Measurements from ENCODE around the gene HIPK1.
"Not testable (repeated sequence)": the region's sequence is repeated elsewhere in the genome, so short reads cannot be mapped to it uniquely, and the experiment has no call there.

HIPK1 gene

GRCh38 chr1:113945329-113945728, 16.2 kb downstream of the HIPK1 start:
- no peak for DNase-seq

GRCh38 chr1:113946112-113946511, 17.0 kb downstream of the HIPK1 start:
- no peak for DNase-seq

GRCh38 chr1:113946678-113947387, 17.7 kb downstream of the HIPK1 start:
- DNase-seq = no peak

- no peak for DNase-seq
Measured at GRCh38 chr1:113947388-113948107, 18.4 kb downstream of the HIPK1 start.

GRCh38 chr1:113948151-113948550, 19.0 kb downstream of the HIPK1 start:
- DNase-seq = not testable (repeated sequence)

GRCh38 chr1:113949007-113949406, 19.9 kb downstream of the HIPK1 start:
- no peak for DNase-seq

GRCh38 chr1:113950908-113951307, 21.8 kb downstream of the HIPK1 start:
- DNase-seq = no peak

GRCh38 chr1:113951719-113952118, 22.6 kb downstream of the HIPK1 start:
- no peak for DNase-seq

GRCh38 chr1:113957984-113958383, 28.9 kb downstream of the HIPK1 start:
- no peak for DNase-seq

GRCh38 chr1:113958691-113959090, 29.6 kb downstream of the HIPK1 start:
- no peak for DNase-seq

GRCh38 chr1:113963281-113963906, 34.3 kb downstream of the HIPK1 start:
- no peak for DNase-seq

GRCh38 chr1:113965703-113966412, 36.7 kb downstream of the HIPK1 start:
- no peak for DNase-seq

GRCh38 chr1:113972954-113973353, 43.8 kb downstream of the HIPK1 start:
- DNase-seq = no peak

- no peak for DNase-seq
Measured at GRCh38 chr1:113975211-113975895, 46.2 kb downstream of the HIPK1 start.

- DNase-seq = no peak
Measured at GRCh38 chr1:113976609-113977278, 47.6 kb downstream of the HIPK1 start.

GRCh38 chr1:113977906-113978305, 48.8 kb downstream of the HIPK1 start:
- DNase-seq = no peak

GRCh38 chr1:113978863-113979702, 50.0 kb downstream of the HIPK1 start, which contains the start of gene OLFML3:
Gene OLFML3 (plus strand): TSS chr1:113979474. CDS start chr1:113979517, 43 bp downstream.
- DNase-seq = no peak

- DNase-seq = no peak
Measured at GRCh38 chr1:113980110-113980509, 51.0 kb downstream of the HIPK1 start.

GRCh38 chr1:113981962-113982931, 53.1 kb downstream of the HIPK1 start:
- DNase-seq = no peak

GRCh38 chr1:113982949-113983348, 53.8 kb downstream of the HIPK1 start:
- DNase-seq = no peak
